GM19372 (cell line): Measurements from ENCODE around the gene CPNE9.

Experiments used
- ATAC-seq: cut with Tn5 transposase; IDR thresholded peaks from one replicate; pipeline ENCODE4 v1.9.1; 2021; ENCODE audit warnings: mild to moderate bottlenecking, low read depth, moderate library complexity; ENCODE audit not compliant: unreplicated experiment

Gene CPNE9

DNA sequence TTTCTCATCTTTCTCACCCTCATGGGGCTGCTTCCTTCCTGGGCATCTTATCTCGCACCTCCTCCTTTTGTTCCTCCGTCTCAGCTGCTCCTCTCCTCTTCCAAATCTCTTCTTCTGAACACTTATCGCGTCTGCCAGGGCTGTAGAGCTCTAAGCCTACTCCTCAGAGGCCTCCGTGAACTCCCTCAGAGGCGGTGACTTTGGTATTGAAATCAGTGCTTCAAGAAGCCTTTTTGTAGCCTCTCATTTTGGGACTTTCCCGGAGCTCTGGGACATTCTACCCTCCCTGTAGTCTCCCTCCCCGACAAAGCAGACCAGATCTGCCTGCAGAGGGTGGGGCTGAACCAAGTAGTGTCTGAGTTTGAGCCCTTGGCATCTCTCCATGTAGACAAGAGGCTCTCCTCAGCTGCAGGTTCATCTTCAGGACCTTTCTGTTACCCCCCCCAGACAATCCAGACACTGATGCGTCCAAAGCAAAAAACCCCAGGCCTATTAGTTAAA, 17.5 kb upstream of the CPNE9 start:
- ATAC-seq: no peak

DNA sequence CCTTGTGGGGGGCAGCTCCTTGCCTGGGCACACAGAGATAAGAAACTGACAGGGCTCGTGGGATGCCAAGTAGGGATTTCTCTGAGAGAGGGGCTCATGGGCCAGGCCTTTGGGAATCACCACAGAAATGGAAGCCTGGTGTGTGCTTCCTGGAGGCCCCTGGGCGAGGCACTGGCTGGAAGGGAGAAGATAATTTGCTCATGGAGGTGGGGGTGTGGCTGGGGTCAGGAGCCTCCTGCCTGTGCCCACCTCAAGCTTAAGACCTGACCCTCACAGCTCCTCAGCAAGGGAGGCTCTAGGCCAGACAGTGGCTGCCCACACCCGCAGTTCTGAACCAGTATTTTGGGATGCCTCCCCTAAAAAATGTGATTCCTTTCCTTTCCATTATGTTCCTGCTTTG, 16.9 kb upstream of the CPNE9 start:
- ATAC-seq: no peak

DNA sequence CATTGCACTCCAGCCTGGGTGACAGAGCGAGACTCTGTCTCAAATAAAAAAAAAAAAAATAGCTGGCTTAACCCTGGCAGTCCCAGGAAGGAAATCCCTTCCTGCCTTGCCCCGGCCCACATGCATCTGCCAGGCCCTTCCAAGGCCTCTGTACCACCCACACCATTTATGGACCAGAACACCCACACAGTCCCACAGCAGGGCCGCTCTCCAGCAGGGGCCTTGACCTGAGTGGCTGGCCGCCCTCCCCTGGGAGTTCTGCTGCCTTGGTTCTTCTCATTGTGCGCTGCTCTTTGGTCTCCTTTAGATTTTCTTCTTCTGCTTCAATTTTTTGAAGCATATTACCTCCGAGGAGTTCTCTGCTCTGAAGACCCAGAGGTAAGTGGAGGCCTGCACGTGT, 16.1 kb upstream of the CPNE9 start:
- no peak for ATAC-seq

DNA sequence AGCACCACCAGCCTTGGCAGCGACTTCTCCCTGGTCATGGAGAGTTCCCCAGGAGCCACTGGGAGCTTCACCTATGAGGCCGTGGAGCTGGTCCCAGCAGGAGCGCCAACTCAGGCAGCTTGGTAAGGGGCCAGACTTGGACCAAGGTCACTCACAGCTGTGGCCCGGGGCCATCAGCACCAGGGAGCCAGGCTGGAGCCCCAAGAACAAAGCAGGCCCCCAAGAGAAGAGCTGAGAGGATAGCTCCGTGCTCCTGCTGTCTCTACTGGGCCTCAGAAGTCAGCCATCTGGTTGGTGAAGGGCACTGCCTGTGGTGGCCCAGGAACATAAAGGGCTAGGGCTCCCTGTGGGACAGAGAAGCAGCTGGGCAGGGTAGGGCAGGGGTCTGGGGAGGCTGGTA, 14.7 kb upstream of the CPNE9 start:
- no peak for ATAC-seq

DNA sequence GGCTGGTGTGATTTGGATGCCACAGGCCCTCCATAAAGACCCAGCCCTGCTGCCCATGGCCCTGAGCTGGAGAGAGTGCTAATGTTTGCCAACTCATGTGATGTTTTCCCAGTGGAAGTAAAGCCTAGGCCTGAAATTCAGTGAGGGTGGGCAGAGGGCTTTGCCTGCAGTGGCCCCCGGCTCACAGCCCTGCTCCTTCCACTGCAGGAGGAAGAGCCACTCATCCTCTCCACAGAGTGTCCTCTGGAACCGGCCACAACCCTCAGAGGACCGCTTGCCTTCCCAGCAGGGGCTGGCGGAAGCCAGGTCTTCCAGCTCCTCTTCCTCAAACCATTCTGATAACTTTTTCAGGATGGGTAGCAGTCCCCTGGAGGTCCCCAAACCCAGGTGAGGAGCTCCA, 13.9 kb upstream of the CPNE9 start:
- ATAC-seq: no peak

DNA sequence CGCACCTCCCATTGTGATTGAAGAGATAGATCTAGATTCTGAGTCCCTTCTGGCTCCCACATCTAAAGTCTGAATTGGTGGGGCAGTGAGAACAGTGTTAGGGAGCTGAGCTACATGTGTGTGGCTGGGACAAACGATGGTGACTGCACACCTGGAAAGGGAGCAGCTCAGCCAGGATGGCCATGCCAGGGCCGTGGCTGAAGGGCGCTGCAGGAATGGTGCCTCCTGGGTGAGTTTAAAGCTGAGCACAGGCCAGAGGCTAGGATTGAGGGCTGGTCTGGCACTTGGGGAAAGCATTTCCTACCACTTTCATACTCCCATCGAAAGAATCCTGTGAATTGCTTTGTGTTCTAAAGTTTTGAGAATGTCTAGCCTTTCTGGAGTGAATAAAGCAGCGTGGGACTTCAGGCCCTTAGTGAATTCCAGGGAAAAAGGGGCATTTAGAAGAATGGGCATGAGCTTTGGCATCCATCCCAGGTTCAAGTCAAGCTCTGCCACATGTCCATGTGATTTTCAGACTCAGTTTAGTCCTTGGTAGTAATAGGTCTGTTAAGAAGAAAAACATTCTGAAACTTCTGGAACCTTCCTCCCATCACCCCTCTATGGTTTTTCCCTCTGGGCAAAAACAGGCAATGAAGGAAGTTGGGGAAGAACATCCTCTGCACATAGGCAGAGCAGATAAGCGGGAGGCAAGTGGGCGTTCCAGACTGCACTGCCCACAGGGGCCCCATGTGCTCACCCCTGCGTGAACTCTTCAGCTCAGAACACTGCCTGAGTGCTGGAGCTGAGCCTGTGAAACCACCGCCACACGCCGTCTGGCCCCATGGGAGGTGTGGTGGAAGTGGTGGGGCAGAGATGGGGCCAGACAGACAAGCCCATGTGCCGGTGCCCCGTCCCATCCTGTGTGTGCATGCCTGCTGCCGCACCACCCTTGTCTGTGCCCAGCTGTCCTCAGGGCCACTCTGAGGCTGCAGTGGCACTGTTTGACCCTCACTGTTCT, 12.9 kb upstream of the CPNE9 start:
- ATAC-seq: peak; percentile 96

DNA sequence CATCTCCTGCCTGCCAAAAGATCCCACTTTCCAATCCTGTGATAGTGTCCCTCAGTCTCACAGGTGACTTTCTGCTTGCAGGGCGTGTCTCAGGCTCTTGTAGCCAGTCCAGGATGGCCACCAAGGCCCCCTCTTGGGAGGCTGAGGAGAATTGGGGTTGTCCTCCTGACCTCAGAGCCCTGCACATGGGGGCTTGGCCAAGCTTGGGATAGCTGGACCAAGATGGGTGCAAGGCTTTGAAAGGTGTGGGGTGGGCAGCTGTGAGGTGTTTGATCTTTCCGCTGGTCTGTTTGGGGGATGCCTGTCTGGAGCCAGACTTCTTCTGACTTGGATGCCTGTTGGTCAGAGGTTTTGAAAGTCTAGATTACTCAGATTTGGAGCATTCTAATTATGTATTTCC, 12.0 kb upstream of the CPNE9 start:
- ATAC-seq: no peak

DNA sequence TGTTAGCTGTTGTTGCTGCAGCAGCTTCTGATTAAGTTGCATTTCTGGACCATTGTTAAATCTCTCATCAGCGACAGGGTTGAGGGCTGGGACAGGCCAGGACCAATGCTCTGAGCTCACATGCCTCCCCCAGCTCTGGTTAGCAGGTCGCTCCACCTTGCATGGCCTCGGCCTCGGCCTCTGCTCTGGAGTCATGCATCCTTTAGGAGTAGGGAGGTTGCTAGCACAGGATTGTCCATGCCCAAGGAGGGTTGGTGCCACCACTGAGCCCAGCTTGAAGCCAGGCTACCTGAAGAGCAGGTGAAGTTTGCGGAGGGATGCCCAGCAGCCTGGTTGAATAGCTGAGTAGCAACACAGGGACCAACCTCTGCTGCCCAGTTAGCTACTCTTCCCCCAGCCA, 11.2 kb upstream of the CPNE9 start:
- no peak for ATAC-seq

DNA sequence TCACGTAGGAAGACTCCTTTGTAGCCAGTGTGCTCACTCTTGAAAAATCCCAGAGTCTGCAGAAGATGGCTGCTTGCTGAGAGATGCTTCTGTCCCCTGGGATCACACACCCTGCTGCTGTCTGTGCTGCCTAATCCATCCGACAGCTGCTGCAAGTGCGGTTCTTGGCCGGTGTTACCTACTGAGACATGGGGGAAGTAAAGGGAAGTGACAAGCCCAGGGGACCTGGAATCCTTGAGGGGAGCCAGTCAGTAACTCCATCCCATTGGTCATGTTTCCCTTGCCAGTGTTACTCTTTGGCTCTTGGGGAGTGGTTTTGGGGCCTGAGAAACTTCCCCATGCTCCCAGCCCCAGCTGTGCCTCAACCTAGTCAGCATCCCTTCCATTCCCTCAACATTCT, 8.3 kb upstream of the CPNE9 start:
- no peak for ATAC-seq

DNA sequence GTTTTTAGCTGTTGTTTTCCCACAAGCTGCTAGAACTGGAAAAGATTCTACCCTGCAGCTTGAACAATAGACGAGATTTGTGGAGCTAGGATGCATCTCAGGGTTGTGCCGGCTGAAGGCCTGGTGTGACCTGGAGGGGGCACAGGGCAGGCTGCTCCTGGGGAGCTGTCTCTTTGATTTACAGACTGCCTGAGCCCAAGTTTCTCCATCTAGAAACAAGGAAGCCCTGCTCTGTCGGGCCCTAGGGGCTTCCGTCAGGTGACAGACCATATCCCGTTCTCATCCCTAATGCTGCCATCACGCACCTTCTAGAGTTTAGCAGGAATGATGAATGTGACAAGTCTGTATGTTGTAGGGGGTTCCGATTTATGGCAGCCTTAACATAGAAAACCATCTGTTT, 7.9 kb upstream of the CPNE9 start:
- ATAC-seq: no peak

DNA sequence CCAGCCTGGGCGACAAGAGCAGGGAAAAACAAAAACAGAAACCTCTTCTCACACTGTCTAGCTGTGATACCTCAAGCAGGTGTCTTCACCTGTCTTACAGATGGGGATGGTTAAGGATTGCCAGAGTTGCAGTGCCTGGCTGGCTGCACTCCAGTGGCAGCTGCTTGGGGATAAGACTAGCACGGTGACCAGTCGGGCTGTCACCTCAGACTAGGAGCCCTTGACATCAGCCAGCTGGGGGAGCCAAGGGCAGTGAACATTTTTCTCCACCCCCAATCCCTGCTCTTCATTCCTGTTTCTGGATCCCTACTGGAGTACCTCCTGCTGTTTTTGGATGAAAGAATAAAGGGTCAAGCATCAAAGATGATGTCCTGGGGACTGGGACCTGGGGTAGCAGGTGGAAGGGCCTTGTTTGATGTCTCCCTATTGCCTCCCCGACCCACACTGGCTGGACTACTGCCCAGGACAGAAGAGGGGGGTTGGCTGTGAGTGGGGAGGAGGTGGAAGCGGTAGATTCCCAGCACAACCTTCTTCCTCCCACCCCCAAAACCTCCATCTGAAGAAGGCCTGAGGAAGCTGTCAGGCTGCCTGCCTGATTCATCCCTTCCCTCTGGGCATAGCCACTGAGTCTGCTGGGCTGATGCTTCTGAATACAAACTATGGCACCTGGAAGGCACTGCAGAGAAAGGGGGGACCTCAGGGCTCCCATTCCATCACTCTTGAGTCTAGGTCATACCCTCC, 7.0 kb upstream of the CPNE9 start:
- ATAC-seq: no peak

DNA sequence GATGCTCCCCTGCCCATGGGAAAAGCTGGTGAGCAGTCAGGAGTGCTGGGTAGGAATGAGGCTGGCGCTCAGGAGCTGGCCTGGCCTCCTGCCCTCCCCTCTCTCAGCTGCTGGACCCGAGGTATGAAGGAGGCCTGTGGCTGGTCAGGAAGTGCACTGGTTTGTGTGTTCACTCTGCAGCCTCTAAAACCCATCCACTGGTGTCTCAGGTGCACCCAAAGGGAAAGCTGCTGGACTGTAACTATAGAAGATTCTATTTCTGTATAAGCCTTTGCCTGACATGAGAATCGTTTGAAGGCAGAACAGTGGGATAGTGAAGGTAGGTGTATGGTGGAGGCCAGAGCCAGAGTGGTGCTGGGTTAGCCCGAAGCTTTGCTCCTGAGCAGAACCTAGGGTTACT, 5.7 kb upstream of the CPNE9 start:
- no peak for ATAC-seq

DNA sequence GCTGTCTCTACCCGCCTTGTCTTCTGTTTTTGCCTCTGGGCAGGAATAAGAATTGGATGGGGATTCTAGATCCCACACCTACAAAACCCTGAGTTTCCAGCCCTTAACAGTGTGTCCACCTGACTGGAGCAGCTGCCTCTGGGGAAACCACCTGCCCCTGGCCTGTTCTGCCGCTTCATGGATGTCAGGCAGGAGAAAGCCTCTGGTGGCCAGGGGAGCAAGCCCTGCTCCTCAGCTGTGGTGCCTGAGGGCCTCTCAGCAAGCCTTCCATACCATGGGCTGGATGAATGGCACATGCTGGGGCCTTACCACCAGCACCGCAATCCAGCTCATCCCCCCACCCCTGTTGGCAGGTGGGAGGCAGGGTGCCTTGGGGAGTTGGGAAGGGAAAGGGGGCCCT, 5.3 kb upstream of the CPNE9 start:
- no peak for ATAC-seq

DNA sequence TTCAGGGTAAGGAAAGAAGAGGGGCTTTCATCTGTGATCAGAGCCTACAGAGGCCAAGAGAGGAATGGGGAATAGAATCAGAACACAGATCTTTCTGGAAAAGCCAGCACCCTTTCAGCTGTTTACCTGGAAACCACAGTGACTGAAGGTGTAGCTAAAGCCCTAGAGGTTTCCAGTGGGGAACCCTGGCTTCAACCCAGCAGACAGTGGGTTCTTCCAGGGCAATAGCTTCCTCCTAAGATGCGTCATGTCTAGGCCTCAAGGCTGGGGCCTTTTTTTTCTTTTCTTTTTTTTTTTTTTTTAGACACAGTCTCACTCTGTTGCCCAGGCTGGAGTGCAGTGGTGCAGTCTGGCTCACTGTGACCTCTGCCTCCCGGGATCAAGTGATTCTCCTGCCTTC, 3.1 kb upstream of the CPNE9 start:
- no peak for ATAC-seq

DNA sequence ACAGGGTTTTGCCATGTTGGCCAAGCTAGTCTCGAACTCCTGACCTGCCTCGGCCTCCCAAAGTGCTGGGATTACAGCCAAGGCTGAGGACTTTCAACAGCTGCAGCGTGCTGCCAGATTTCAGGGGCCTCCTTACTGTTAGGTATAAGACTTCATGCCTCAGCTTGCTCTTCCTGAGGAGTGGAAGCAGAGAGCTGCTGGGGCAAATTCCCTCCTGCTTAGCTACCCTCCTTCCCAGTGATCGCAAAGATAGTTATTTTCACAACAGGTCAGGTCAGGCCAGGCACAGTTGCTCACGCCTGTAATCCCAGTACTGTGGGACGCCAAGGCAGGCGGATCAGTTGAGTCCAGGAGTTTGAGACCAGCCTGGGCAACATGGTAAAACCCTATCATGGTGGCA, 2.6 kb upstream of the CPNE9 start:
- no peak for ATAC-seq

DNA sequence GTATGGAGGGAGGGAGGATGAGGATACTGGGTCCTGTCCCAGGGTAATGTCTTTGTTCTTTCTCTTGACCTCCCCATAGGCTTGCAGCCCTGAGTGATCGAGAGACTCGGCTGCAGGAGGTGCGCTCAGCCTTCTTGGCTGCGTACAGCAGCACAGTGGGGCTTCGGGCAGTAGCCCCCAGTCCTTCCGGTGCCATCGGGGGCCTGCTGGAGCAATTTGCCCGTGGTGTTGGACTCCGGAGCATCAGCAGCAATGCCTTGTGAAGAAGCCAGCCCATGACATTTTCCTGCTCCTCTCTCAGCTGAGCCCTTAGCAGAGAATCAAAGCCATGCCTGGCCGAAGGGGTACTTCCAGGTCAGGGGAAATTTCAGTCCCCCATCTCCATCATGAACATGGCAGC, 1.9 kb upstream of the CPNE9 start:
- ATAC-seq: no peak

DNA sequence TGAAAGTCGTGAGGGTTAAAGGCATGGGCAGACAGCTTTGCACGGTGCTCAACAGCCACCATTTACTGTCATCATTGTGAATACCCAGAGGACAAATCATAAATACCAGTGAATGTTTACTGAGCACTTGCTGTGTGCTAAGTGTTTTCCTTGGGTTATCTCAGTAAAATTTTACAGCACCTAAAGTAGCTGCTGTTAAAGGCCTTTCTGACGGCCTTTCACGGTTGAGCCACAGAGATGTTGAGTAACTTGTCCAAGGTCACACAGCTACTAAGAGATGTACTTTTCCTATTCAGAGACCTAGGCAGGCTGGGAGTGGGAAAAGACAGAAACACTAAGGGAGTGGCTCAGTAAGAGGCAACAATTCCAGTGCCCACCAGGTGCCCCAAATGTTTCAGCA, 393 bp upstream of the CPNE9 start:
- ATAC-seq: no peak

DNA sequence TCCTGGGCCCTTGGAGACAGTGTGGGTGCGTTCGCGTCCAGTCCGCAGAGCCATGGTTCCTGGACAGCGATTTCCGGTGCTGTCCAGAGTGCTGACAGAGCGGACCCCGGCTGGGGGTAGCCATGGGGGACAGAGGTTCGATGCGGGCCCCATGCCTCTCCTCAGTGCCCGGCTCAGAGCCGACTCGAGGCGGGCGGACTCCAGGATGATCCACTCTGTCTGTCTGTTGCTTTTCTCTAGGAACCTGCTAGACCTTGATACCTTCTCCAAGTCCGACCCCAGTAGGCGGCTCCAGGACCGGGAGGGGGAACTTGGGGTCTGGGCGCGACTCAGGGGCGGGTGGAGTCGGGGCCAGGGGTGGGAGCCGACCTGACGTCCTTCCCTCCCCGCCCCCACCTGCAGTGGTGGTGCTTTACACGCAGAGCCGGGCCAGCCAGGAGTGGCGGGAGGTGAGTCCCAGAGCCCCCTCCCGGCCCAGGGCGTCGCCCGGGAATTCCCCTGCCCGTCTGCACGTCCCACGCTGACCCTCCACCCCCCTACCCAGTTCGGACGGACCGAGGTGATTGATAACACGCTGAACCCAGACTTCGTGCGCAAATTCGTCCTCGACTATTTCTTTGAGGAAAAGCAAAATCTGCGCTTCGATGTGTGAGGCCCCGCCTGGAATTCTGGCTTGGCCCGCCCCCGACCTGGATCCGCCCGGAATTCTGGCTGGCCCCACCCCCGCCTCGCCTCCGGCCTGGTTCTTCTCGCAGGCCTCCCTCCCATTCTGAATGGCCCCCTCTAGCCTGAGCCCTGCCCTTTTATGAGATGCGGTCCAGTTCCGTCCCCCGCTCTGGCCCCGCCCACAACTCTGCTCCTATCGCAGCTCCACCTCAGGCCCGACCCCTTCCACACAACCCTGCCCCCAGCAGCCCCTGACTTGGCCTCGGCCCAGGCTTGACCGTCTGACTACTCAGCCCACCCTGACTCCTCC, 1.0 kb downstream of the CPNE9 start:
- no peak for ATAC-seq

DNA sequence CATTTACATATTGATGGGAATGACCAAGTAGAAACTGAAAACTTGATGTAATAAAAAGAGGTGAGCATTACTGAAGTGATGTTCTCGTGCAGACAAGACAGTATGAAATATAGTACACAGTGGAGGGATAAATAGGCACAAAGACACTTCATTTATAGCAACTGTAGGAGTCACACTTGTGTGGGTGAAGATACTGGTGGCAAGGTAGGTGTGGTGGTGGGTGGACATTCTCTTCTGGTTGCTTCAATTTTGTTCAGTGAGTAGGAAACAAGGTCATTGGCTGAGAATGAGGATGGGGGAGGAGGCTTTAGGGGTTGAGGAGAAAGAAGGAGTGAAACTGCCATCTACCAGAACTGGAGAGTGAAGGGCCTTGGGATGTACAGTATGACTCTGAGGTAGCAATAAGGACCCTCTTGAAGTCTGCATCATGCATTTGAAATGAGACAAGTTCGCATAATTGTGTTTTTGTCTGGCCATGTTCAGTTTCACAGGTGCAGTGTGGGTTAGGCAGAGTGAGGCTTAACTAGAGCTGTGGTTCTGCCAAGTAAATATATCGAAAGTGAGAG, 6.6 kb downstream of the CPNE9 start:
- no peak for ATAC-seq

DNA sequence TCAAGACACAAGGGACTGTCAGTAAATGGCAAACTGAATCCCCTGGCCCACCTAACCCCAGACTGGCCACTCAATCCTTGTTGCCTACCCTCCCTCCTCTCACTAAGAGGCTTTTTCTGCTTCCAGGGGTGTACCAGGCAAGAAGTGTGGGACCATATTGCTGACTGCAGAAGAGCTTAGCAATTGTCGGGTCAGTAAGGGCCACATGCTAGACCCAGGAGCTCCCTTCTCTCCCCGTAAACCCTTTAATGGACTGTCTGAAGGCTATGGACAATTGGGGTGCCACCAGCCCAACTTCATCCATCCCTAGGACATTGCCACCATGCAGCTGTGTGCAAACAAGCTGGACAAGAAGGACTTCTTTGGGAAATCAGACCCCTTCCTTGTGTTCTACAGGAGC, 8.8 kb downstream of the CPNE9 start:
- no peak for ATAC-seq
